DMS 273 (cell line): Measurements from ENCODE around the gene BTBD1.

Source experiments
- DNase-seq: peaks from one replicate; lab custom pipeline; 2025; ENCODE audit not compliant: unreplicated experiment; lab: John Stamatoyannopoulos, UW

Gene BTBD1

GRCh38 chr15:82995938-82996337 lies 71.1 kb downstream of the BTBD1 start:
- no peak for DNase-seq

DNA sequence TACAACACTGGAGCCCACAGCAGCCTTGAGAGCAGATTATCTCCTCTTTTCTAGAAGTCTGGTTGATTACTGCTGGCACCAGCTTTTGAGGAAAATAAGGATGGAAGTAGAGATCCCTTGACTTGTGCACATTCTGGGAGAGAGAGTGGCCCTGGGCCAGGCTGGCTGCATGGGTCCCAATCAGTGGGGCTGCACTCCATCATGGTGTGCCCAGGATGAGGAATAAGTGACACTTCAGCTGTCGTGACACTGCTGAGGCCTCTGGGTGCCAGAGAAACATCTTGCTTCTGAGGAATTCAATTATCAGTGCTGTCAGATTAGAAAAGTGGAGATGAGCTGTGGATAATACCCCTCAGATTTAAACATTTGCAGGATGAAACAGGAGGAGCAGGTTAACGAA lies 72.0 kb downstream of the BTBD1 start:
- no peak for DNase-seq

- no peak for DNase-seq
Measured at GRCh38 chr15:82993144-82993543, 73.9 kb downstream of the BTBD1 start.

GRCh38 chr15:82992436-82992998 lies 74.5 kb downstream of the BTBD1 start:
- DNase-seq: peak; percentile 3

- DNase-seq: peak; percentile 46
Measured at GRCh38 chr15:82986442-82986780, 80.6 kb downstream of the BTBD1 start.

DNA sequence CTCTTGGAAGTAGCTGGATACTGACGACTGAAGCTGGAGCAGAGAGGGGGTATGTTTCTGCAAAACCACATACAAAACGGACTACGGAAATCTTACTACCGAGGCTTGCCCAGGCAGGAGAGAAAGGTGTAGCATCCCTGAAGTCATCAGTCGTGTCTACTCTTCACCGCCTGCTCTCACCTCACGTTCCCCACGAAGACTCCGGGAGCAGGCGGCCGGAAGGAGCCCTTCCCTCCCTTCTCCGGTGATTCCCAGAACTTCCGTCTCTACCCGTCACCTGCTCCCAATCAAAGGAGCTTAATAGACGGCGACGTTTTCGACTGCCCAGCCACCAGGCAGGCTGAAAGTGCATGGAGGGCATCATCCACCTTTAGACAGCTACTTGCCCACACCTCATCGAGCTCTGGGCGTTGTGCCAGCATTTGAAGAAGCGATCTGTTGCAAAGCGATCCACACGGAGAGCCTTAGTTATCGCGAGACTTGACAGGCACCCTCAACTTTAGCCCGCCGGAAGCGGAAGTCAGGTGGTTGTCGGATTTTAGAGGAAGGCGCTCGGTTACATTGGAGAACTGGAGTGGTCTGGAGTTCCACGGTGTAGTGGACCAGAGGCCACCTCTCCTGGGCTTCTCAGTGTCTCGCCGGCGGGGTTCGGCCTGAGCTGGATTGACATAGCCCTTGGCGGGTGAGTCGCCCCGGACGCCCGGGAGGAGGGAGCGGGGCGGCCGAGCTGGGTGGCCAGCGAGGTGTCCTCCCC lies 81.2 kb downstream of the BTBD1 start, which contains the start of gene RAMAC:
Gene RAMAC (plus strand): TSS at position 523 of the 754 bp plus-strand sequence. CDS start 2,809 bp downstream, outside the sequence.
- peak; percentile 96 for DNase-seq

GRCh38 chr15:82980981-82981380 lies 86.1 kb downstream of the BTBD1 start:
- DNase-seq: no peak

DNA sequence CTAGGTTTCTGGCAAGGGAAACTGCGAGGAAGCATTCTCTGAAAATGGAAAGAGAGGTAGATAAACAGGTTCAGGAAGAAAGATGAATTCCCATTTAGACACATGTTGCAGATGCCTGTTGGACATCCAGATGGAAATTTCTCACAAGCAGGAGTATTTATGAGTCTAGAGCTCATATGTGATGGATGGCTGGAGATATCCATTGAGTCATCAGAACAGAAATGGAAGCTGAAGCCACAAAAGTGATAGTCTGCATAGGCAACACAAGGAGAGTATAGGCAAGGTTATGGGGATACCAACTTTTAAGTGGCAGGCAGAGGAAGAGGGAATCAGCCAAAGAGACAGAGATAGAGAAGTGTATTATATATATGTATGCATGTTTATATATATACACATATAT lies 87.3 kb downstream of the BTBD1 start:
- no peak for DNase-seq

- no peak for DNase-seq
Measured at GRCh38 chr15:82978438-82978837, 88.6 kb downstream of the BTBD1 start.

DNA sequence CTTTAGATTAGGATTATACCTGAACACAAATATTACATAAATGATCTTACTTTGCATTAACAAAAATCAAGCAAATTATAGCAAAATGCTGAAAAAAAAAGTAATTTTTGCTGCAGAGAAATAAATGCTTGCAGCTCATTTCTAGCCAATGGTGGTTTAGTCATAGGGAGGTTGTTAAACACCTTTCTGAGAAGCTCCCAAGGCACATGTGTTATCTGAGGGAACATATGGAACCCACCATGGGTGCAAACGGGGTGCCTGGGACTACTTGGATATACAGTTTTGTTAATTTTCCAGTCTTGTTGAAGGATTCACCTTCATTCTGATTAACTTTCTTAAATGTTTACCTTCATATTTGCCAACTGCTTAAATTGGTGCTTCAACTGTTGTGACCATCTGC lies 90.0 kb downstream of the BTBD1 start:
- no peak for DNase-seq

GRCh38 chr15:82972990-82973389 lies 94.1 kb downstream of the BTBD1 start:
- DNase-seq: no peak

GRCh38 chr15:82971218-82971984 lies 95.7 kb downstream of the BTBD1 start:
- DNase-seq: no peak

DNA sequence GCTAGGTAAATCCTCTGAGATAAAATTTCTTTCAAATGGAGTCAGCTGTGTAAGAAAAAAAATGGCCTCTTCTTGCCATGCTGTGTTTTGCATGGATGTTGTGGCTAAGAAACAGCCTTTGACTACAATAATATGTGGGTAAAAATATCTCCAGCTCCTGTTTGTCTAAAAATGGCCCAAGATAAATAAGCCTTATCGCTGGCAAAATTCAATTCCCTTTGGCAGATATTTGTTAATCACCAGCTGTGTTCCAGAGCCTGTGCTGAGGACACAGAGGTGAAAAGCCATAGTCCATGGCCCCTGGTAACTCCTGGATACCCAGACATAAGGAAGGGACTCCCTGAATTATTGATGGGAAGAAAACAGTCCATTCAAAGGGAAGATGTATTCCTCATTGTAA lies 96.4 kb downstream of the BTBD1 start:
- DNase-seq: no peak

GRCh38 chr15:82970078-82970686 lies 96.9 kb downstream of the BTBD1 start:
- DNase-seq: no peak

DNA sequence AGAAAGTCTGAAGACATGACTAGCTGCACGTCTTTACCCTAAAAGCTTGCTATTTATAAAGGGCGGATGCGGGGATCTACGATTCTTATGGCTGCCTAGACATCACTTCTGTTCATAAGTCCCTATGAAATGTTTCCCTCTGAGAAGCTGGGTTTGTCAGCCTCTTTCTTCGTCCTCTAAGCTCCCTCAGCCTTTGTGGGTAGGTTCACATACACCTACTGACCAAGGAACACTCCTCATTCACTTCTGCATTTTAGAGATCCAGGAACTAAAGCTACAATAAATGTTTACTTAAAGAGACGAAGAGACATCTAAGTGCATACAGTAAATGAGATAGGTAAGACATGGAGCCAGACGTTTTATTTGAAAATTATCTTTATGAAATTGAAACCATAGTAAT lies 97.7 kb downstream of the BTBD1 start:
- DNase-seq: no peak

- DNase-seq: no peak
Measured at GRCh38 chr15:82968066-82968465, 99.0 kb downstream of the BTBD1 start.

DNA sequence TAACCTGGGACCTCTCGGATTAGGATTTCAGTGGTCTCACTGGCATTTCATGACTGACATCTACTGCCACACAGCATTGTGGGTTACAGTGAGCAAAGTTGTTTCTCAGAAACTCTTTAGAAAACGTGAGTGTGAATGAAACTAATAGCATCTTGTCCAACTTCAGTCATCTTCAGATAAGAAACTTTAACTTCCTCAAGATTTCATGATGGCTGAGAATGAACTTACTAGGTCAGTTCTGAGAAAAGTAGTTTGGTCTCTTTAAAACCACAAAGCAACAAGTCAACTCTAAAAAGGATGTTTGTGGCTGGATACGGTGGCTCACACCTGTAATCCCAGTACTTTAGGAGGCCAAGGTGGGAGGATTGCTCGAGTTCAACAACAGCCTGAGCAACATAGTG lies 100.4 kb downstream of the BTBD1 start:
- DNase-seq: no peak
